Measurements from ENCODE around the gene CC2D1A. TPM values are rescaled to one million over a fixed set of nuclear protein-coding genes. Genes with fewer than 3 reads are reported as not detected.

The CC2D1A gene
- 10.3 and 13.1 TPM in 2 replicates for total RNA-seq

DNA sequence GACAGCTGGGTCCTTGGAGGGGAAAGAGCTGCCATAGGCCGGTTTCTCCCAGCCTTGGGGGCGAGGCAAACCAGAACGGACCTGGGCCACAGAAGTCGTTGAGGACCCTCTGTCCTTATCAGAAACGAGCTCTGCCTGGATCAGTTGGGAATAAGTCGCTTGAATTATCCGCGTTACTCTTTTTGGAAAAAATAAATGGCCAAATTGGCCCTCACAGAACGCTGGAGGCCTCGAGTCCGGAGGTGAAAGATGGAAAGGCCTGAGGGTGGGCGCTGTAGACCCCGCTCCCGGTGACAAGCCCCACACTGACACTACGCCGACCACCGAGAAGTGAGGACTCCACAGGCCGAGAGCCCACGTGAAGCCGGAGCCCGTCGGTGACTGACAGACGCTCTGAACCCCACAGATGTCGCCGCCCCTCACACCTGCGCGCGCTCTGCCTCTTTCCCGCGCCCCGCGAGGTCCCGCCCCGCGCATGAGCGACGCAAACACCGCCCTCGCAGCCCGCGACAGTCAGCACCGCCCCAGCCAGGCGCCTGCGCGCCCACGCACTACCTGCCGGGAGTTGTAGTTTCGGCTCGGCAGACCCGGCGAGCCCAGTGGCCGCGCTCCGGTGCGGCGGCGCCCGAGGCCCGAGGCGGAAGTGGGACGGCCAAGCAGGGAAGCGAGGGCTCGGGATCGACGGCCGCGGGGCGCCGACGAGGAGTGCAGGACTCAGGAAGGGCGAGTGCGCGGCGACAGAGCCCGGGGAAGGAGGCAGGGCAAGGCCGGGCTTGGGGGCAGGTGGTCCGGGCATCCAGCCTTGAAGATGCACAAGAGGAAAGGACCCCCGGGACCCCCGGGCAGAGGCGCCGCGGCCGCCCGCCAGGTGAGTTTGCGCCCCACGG, at the start of gene CC2D1A, which contains the start of gene BRME1:
Gene CC2D1A, plus strand, starts transcription at position 568 of the 887 bp plus-strand sequence. Its CDS starts 241 bp downstream, at position 809.
Gene BRME1, minus strand, starts transcription at position 484 of the 887 bp plus-strand sequence. CDS start 1,225 bp downstream, outside the sequence.

DNA sequence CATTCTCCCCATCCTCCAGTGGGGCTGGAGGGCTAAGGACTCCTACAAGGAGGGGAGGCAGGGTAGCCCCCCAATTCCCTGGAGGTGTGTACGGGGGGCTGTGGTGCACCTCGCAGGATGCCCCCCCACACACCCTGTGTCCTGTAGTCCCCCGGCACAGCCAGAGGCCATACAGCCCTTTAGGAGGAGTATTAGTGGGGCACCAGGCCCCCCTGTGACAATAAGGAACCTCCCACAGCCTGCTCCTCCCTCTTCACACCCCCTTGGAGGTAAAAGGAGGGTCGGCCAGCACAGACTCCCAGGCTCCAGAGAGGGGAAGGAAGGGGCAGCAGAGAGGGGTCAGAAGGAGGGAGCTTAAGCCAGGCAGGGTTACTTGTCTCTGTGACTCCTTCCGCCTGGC, 29.2 kb upstream of the CC2D1A start, which contains the start of gene NANOS3:
Gene NANOS3, plus strand, starts transcription at position 301 of the 400 bp plus-strand sequence. CDS start 115 bp downstream, outside the sequence.

DNA sequence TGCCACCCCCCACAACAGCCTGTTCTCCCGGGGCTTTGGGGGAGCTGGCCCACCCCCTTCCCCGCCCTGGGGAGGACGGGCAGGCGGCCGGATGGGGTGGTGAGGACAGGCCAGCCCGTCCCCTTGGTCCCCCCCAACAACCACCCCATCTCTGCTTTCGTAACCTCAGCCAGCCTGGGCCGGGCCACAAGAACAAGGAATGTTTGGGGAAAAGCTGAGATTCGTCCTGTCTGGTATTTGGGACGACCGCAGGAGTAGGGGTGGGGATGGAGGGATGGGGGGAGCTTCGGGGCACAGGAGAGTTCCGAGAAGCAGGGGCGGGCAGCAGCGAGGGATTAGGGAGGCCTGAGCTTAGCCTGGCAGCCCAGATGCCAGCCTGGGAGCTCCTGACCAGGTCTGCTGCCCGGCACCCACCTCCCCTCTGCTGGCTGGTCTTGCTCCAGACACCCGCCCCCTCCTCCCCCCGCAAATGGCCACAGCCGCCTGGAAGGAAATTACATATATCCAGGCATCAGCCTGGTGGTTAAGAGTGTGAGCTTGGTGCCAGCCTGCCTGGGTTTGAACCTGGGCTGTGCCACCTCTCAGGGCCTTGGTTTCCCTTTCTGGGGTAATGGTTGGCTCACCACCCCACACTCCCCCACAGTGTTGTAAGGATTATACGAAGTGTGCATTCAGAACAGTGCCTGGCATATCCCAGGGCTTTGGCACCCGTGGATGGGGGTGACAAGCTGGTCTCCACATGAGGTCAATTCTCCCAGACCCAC, 32.5 kb downstream of the CC2D1A start, which contains the start of gene PODNL1:
Gene PODNL1, minus strand, starts transcription at position 117 of the 764 bp plus-strand sequence. CDS start 236 bp downstream, outside the sequence.

DNA sequence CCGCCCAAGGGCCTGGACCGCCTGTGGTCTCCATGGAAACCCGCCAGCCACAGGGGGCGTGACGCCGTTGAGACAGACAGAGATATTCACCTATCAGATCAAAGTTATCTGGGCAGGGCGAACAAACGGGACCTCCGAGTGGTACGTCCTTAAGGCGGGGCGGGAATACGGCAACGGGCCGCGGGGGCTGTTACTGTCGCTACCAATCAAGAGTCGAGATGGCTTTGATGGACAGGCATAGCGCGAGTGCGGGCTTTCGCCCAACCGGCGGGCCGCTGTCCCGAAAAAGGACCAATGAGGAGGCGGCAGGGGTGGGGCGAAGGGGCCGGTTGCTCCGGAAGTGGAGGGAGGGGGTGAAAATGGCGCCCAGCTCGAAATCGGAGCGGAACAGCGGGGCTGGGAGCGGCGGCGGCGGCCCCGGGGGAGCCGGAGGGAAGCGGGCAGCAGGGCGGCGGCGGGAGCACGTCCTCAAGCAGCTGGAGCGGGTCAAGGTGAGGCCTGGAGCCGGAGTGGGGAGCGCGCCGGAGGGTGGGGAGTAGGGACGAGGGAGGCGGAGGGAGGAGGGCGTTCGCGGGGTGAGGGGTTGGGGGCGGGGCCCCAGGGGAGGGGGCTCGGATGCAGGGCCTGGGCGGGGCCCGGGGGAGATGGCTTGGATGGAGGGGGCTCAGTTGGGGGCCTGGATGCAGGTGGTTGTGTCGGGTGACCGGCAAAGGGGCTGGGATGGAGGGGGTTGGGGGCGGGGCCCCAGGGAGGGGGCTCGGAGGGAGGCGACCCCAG, 46.3 kb downstream of the CC2D1A start, which contains the start of gene DCAF15:
Gene DCAF15, plus strand, starts transcription at position 356 of the 777 bp plus-strand sequence. Its CDS starts 4 bp downstream, at position 360.

Small RNA genes within 50 kb of the gene (small RNA-seq; reads per million reads assigned to genes)
- 1.7 reads per million, percentile 75 among the genes with 10 or more reads in this experiment for gene MIR181C
- 4.0 reads per million, percentile 90 among the genes with 10 or more reads in this experiment for gene MIR181D

Other genes with a start within 250 kb of the CC2D1A start
- 34.5 and 44.0 TPM in 2 replicates for gene MRI1, start 141.7 kb upstream of the CC2D1A start, total RNA-seq
- gene C19orf53, start 131.7 kb upstream of the CC2D1A start, total RNA-seq: 45.7 and 67.6 TPM in 2 replicates
- gene ZSWIM4, start 110.8 kb upstream of the CC2D1A start, total RNA-seq: 1.5 and 3.5 TPM in 2 replicates
- not detected in 2 replicates for gene NANOS3, start 29.1 kb upstream of the CC2D1A start, total RNA-seq
- 0.78 and 1.1 TPM in 2 replicates for gene BRME1, start 84 bp upstream of the CC2D1A start, total RNA-seq
- gene PODNL1, start 32.2 kb downstream of the CC2D1A start, total RNA-seq: 0.20 and 0.73 TPM in 2 replicates
- gene DCAF15, start 46.3 kb downstream of the CC2D1A start, total RNA-seq: 8.8 and 16.2 TPM in 2 replicates
- gene RFX1, start 100.1 kb downstream of the CC2D1A start, total RNA-seq: 2.9 and 11.9 TPM in 2 replicates
- gene RLN3, start 121.9 kb downstream of the CC2D1A start, total RNA-seq: not detected in 2 replicates
- 0.73 and 1.6 TPM in 2 replicates for gene IL27RA, start 125.6 kb downstream of the CC2D1A start, total RNA-seq
- not detected in 2 replicates for gene PALM3, start 155.9 kb downstream of the CC2D1A start, total RNA-seq
- gene MISP3, start 166.6 kb downstream of the CC2D1A start, total RNA-seq: 0.39 and 0.73 TPM in 2 replicates
- gene C19orf67, start 179.6 kb downstream of the CC2D1A start, total RNA-seq: not detected in 2 replicates
- gene SAMD1, start 184.6 kb downstream of the CC2D1A start, total RNA-seq: 18.4 and 32.3 TPM in 2 replicates
- gene PRKACA, start 211.6 kb downstream of the CC2D1A start, total RNA-seq: 54.7 and 57.7 TPM in 2 replicates
- gene ASF1B, start 230.4 kb downstream of the CC2D1A start, total RNA-seq: 14.3 and 17.6 TPM in 2 replicates

All from subcutaneous preadipocyte (primary cell).